Aorta (tissue), 5 donors: ENCODE results near the gene CCDC88A. TPM values are rescaled to one million over a fixed set of nuclear protein-coding genes. Genes with fewer than 3 reads are reported as not detected.
"Not testable (repeated sequence)": the region's sequence is repeated elsewhere in the genome, so short reads cannot be mapped to it uniquely, and the experiment has no call there.

ENCODE experiments used
- ATAC-seq: fragments of 200-7000 bp; cut with Tn5 transposase; one replicate; pipeline ENCODE4 v1.9.1; 2022; ENCODE audit warnings: moderate library complexity; ENCODE audit not compliant: low FRiP score
- DNase-seq, 2 donors: peaks; one replicate each; pipeline ENCODE4 v3.0.0-alpha.2; 2020
- H3K27ac ChIP-seq, 2 donors: one replicate each; pipeline ENCODE4 v1.5.1; 2013; ENCODE audit warnings: low read length in 2 of 2, mild to moderate bottlenecking in 2 of 2, moderate library complexity in 2 of 2, control low read depth in 1 of 2, inconsistent platforms in 1 of 2, low read depth in 1 of 2
- H3K27me3 ChIP-seq, 2 donors: one replicate each; pipeline ENCODE4 v1.6.1; 2013; ENCODE audit warnings: control low read depth in 1 of 2, low read length in 1 of 2, mild to moderate bottlenecking in 1 of 2, moderate library complexity in 1 of 2; ENCODE audit not compliant: insufficient read depth in 2 of 2, control insufficient read depth in 1 of 2
- H3K36me3 ChIP-seq, 2 donors: one replicate each; pipeline ENCODE4 v1.6.1; 2013; ENCODE audit warnings: control low read depth in 1 of 2, low read length in 1 of 2, mild to moderate bottlenecking in 1 of 2; ENCODE audit not compliant: insufficient read depth in 2 of 2, control insufficient read depth in 1 of 2
- H3K4me1 ChIP-seq, 2 donors: one replicate each; pipeline ENCODE4 v1.6.1; 2013; ENCODE audit warnings: low read length in 2 of 2, control low read depth in 1 of 2, mild to moderate bottlenecking in 1 of 2, moderate library complexity in 1 of 2; ENCODE audit not compliant: insufficient read depth in 2 of 2, control insufficient read depth in 1 of 2
- H3K4me3 ChIP-seq, 2 donors: one replicate each; pipeline ENCODE4 v1.5.1; 2013; ENCODE audit warnings: low read length in 2 of 2, control low read depth in 1 of 2, mild to moderate bottlenecking in 1 of 2
- H3K9me3 ChIP-seq: one replicate; pipeline ENCODE4 v1.6.1; 2013; ENCODE audit warnings: mild to moderate bottlenecking, low read length; ENCODE audit not compliant: control insufficient read depth
- WGBS, 2 donors: extraction: QIAGEN DNeasy Blood & Tissue Kit; methylation state at CpG; one replicate each; pipeline ENCODE4 v1.1.7; 2013; 5-methylcytosine and 5-hydroxymethylcytosine counted together
- intact Hi-C, 2 donors: fragments of 100-400 bp; cut with DNase I; formaldehyde crosslinking; loops; one replicate each; pipeline versions ENCODE4 v1.14.2 to v1.15.0; 2022
- polyA plus RNA-seq, 2 donors: library from polyadenylated mRNA; stranded (reverse); fragments of 200-250 nt; gene quantifications; one replicate each; pipeline ENCODE4 v1.2.3, GENCODE V29; 2013
- total RNA-seq, 2 donors: library from RNA; stranded (reverse); fragmentation: NEBNext Ultra II Directional; extraction: Animal tissue kit (Norgen Biotek cat#: 25700); gene quantifications; one replicate each; pipeline ENCODE4 v1.2.1, GENCODE V29; 2021
- donor health status: healthy with polysubstance abuse.
- donor health status: Bipolar disorder and iron deficiency.
- donor health status: DM: no; HTN: no; CAD: no.
- donor health status: DM: no; HTN: no; CAD: no.
- donor health status: DM: yes; HTN: yes; CAD: no.

CCDC88A gene
- total and polyA plus RNA-seq, 4 donors: 17.4 to 92.4 (median 47.7) TPM

GRCh38 chr2:55451699-55452098, 32.0 kb upstream of the CCDC88A start:
- H3K27ac ChIP-seq: no peak overlapping the region
- no peak overlapping the region for H3K4me3 ChIP-seq
- no peak for DNase-seq
- WGBS, 2 donors: 23 to 24% methylated on average over 2 of the region's 2 CpGs
- H3K4me1 ChIP-seq: no peaks in the 10 kb centered on the region
- intact Hi-C loops: no loop called here
- H3K27me3 ChIP-seq: no peaks in the 10 kb centered on the region
- H3K9me3 ChIP-seq: no peaks in the 10 kb centered on the region
- no peak for ATAC-seq
- no peaks in the 10 kb centered on the region for H3K36me3 ChIP-seq

DNA sequence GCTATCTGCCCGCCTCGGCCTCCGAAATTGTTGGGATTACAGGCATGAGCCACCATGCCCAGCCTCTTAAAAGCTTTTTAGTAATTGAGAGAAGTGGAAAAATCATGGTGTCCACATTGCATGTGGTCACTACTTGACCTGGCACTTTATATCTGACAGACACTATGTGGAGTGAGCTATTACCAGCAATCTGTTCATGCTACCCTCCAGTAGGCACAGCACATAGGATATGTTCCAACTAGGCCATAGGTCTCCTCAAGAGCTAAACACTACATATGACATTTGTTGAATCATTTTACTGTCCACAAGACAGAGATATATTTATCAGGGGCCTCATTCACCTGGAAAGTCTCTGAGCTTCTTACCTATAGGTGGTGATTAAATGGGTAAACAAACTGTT, 30.4 kb upstream of the CCDC88A start:
- not testable (repeated sequence) for H3K4me1 ChIP-seq, ATAC-seq

DNA sequence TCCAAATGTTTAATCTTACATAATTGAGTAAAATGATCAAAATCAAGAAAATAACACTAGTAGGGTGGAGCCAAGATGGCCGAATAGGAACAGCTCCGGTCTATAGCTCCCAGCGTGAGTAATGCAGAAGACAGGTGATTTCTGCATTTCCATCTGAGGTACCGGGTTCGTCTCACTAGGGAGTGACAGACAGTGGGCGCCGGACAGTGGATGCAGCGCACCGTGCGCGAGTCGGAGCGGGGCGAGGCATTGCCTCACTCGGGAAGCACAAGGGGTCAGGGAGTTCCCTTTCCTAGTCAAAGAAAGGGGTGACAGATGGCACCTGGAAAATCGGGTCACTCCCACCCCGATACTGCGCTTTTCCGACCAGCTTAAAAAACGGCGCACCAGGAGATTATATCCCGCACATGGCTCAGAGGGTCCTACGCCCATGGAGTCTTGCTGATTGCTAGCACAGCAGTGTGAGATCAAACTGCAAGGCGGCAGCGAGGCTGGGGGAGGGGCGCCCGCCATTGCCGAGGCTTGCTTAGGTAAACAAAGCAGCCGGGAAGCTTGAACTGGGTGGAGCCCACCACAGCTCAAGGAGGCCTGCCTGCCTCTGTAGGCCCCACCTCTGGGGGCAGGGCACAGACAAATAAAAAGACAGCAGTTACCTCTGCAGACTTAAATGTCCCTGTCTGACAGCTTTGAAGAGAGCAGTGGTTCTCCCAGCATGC, 22.5 kb upstream of the CCDC88A start:
- 88 to 93% methylated on average over 24 to 29 of the region's 29 CpGs for WGBS, 2 donors
- H3K27me3 ChIP-seq, H3K27ac ChIP-seq, H3K9me3 ChIP-seq, intact Hi-C loops, ATAC-seq, DNase-seq, H3K4me1 ChIP-seq, H3K36me3 ChIP-seq, H3K4me3 ChIP-seq: not testable (repeated sequence)

More for the DNA sequence above, 30.4 kb upstream of the CCDC88A start:
- H3K36me3 ChIP-seq, H3K27me3 ChIP-seq, H3K4me3 ChIP-seq, H3K9me3 ChIP-seq, intact Hi-C loops, H3K27ac ChIP-seq, DNase-seq: not testable (repeated sequence)
- WGBS, 2 donors: 97 to 100% methylated on average over 3 of the region's 3 CpGs

- Histone ChIP-seq H3K4me1 (no peaks in the 10 kb centered on the region), H3K27ac (no peak overlapping the region), H3K9me3 (no peaks in the 10 kb centered on the region), H3K27me3 (no peaks in the 10 kb centered on the region), H3K36me3 (no peaks in the 10 kb centered on the region), H3K4me3 (no peak overlapping the region)
- no peak for DNase-seq
- no peak for ATAC-seq
- intact Hi-C loops: no loop called here
- 76 to 78% methylated on average over 4 of the region's 4 CpGs for WGBS, 2 donors
Observed at GRCh38 chr2:55441280-55441892, 21.7 kb upstream of the CCDC88A start.

GRCh38 chr2:55439101-55439397, 19.4 kb upstream of the CCDC88A start:
- DNase-seq: no peak
- no peaks in the 10 kb centered on the region for H3K36me3 ChIP-seq
- H3K27me3 ChIP-seq: no peaks in the 10 kb centered on the region
- no peaks in the 10 kb centered on the region for H3K9me3 ChIP-seq
- no peaks in the 10 kb centered on the region for H3K4me1 ChIP-seq
- H3K27ac ChIP-seq: no peak overlapping the region
- intact Hi-C loops: no loop called here
- no peak overlapping the region for H3K4me3 ChIP-seq
- no peak for ATAC-seq
- WGBS, 2 donors: 93 to 100% methylated on average over 1 of the region's 1 CpG

DNA sequence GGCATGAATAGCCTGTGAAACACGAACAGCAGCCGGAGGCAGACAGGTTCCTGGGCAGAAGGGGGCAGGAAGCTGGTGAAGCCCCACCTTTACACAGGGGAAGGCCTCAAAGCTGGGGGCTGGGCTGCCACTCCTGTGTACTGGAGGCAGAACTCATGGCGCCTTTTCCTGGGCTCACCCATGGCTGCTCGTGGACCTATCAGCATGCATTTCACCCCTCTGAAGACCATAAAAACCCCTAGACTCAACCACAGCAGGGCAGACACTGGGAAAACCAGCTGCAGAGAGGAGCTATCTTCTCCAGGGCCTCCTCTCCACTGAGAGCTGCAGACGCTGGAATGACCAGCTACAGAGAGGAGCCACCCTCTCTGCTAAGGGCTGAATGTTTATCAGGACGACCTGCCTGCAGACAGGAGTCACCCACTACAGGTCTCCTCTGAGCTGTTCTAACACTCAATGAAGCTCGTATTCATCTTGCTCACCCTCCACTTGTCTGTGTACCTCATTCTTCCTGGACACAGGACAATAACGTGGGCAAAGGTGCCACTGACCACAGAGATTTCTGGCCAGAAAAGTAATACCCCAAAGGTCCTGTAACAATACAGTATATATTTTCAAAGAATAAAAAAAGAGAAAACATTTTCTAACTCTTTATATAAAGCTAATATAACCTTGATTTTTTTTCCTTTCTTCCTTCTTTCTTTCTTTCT, 18.9 kb upstream of the CCDC88A start:
- no peak for DNase-seq
- H3K4me1 ChIP-seq: no peaks in the 10 kb centered on the region
- H3K4me3 ChIP-seq: no peak overlapping the region
- H3K27me3 ChIP-seq: no peaks in the 10 kb centered on the region
- no peaks in the 10 kb centered on the region for H3K36me3 ChIP-seq
- no peak for ATAC-seq
- no peaks in the 10 kb centered on the region for H3K9me3 ChIP-seq
- H3K27ac ChIP-seq: no peak overlapping the region
- intact Hi-C loops: no loop called here
- 83 to 88% methylated on average over 8 of the region's 8 CpGs for WGBS, 2 donors

- no peaks in the 10 kb centered on the region for H3K4me1 ChIP-seq
- no peak overlapping the region for H3K27ac ChIP-seq
- H3K36me3 ChIP-seq: no peaks in the 10 kb centered on the region
- 81 to 88% methylated on average over 9 of the region's 9 CpGs for WGBS, 2 donors
- no peaks in the 10 kb centered on the region for H3K27me3 ChIP-seq
- intact Hi-C loops: no loop called here
- no peak overlapping the region for H3K4me3 ChIP-seq
- DNase-seq: no peak
- no peaks in the 10 kb centered on the region for H3K9me3 ChIP-seq
- ATAC-seq: no peak
Observed at GRCh38 chr2:55437515-55438390, 18.1 kb upstream of the CCDC88A start.

- Histone ChIP-seq H3K27me3 (no peaks in the 10 kb centered on the region), H3K27ac (no peak overlapping the region), H3K4me1 (peaks cover 0 to 2% of the 10 kb centered on the region in 2 donors), H3K4me3 (no peak overlapping the region), H3K36me3 (no peaks in the 10 kb centered on the region), H3K9me3 (no peaks in the 10 kb centered on the region)
- intact Hi-C loops: loop anchor here (5.0 kb wide), 1 partner anchor 165 kb away; the partner anchor contains the start of gene MTIF2 (in 2 of the 2)
- WGBS, 2 donors: 37 to 40% methylated on average over 3 of the region's 3 CpGs
- DNase-seq: no peak
- peak; percentile 76 for ATAC-seq
Observed at GRCh38 chr2:55431982-55432627, 12.4 kb upstream of the CCDC88A start.
